WI38 (cell line): ENCODE measurements around the gene SLC35F3.
A peak's percentile ranks its signal among the peaks of the same experiment; 100 is the strongest.
"Not testable (repeated sequence)": the region's sequence is repeated elsewhere in the genome, so short reads cannot be mapped to it uniquely, and the experiment has no call there.

ENCODE experiments used
- H3K4me3 ChIP-seq: 2 replicates; pipeline ENCODE4 v1.5.1; 2011; ENCODE audit warnings: low read depth, mild to moderate bottlenecking, control low read depth, low read length
- CTCF ChIP-seq: IDR thresholded peaks from 2 replicates; pipeline ENCODE4 v1.5.1; 2012; ENCODE audit warnings: low read depth, mild to moderate bottlenecking, control low read depth, low read length

The SLC35F3 gene

GRCh38 chr1:234109840-234110239, 205.4 kb downstream of the SLC35F3 start:
- no peak overlapping the region for H3K4me3 ChIP-seq
- no peak for TF ChIP-seq CTCF

- no peak overlapping the region for H3K4me3 ChIP-seq
- no peak for TF ChIP-seq CTCF
Observed at GRCh38 chr1:234111458-234112142, 207.1 kb downstream of the SLC35F3 start.

DNA sequence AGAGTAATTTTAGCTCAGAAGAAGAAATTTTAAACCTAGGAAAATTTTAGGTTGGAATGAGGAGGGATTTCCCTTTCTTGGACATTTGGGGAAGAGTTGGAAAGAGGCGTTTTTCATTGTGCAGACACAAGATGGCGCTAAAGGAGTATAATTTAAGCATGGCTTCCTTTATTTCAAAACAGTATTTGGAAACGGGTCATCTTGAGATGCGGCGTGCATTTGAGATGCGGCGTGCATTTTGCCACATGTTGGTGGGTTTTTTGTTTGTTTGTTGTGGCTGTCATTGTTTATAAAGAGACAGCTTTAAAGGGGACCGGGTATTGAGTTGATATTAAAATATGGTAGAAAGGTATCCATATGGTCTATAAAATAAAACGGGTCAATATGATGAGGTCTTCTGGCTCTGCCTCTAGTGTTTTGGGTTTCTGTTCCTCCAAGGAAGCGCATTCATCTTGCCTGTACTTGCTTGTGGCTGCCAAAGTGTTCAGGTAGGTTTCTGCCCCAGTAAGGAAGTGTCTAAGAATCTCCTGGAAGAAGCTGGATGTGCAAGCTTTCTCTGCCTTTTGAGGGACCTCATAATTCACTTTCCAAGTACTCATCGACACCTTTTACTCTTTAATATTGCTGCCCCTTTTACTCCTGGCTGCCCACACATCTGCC, 210.3 kb downstream of the SLC35F3 start:
- peak overlapping the region; percentile 20; the same call in 1 of the 2 replicates for H3K4me3 ChIP-seq

DNA sequence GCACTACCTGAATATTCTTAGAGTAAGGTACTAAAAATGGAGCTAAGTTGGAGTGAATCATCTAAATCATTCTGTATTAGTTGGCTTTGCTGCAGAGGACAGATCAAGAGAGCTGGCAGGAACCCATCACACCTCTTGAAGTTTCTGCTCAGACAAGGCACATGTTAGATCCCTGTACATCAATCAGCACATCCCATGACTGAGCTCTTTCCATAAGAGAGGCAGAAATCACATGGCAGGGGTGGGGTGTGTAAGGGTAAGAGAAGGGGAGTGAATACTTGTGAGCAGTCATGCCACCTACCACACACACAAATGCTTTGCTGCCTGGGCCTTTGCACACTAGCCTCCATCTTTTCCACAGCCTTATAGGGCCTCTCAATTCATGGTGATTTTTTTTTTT, 214.4 kb downstream of the SLC35F3 start:
- TF ChIP-seq CTCF: no peak
- H3K4me3 ChIP-seq: no peak overlapping the region

More for the DNA sequence above, 210.3 kb downstream of the SLC35F3 start:
- TF ChIP-seq CTCF: peak; percentile 43

GRCh38 chr1:234119431-234119830, 215.0 kb downstream of the SLC35F3 start:
- no peak for TF ChIP-seq CTCF
- H3K4me3 ChIP-seq: no peak overlapping the region

- no peak overlapping the region for H3K4me3 ChIP-seq
- no peak for TF ChIP-seq CTCF
Observed at GRCh38 chr1:234120327-234120944, 216.0 kb downstream of the SLC35F3 start.

- H3K4me3 ChIP-seq: not testable (repeated sequence)
Observed at GRCh38 chr1:234121659-234122058, 217.2 kb downstream of the SLC35F3 start.

- not testable (repeated sequence) for H3K4me3 ChIP-seq
Observed at GRCh38 chr1:234122571-234122970, 218.1 kb downstream of the SLC35F3 start.
